ENCODE measurements around the gene AP1S2. TPM values are rescaled to one million over a fixed set of nuclear protein-coding genes. Genes with fewer than 3 reads are reported as not detected.

The AP1S2 gene
- total and polyA plus RNA-seq, 2 of the 8 experiments (the other 6 are each of a cell fraction or from before 2014, with no cell fraction given): 88.2 to 237 TPM

DNA sequence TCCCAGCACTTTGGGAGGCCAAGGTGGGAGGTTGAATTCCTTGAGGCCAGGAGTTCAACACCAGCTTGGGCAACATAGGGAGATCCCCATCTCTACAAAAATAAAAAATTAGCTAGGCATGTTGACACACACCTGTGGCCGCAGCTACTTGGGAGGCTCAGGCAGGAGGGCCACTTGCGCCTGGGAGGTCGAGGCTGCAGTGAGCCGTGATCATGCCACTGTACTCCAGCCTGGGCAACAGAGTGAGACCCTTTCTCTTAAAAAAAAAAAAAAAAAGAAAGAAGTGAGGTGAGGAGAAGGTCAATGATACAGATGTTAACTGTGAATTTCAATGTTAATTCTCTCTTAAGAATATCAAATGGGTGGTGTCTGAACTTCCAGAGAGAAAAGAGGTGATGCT is 15.1 kb upstream of the AP1S2 start:
- Histone ChIP-seq H2BK15ac (ENCODE audit: low read length) (no peak overlapping the region), H3K36me3 (ENCODE audit: control insufficient read depth in 2 of 4, insufficient read depth in 4 of 4, low read length in 3 of 4) (no peaks in the 10 kb centered on the region), H4K8ac (ENCODE audit: extremely low read depth, insufficient read depth, low read length) (no peak overlapping the region), H3K23ac (ENCODE audit: insufficient read length) (no peak overlapping the region), H3K56ac (replicated peaks; ENCODE audit: insufficient read length, low read depth, low read length) (no peak overlapping the region), H4K91ac (replicated peaks; ENCODE audit: insufficient read length, low read length) (no peak overlapping the region), H3K79me1 (ENCODE audit: low read depth, low read length) (no peaks in the 10 kb centered on the region), H2AFZ (ENCODE audit: low read length) (no peak overlapping the region), H3K27me3 (replicated peaks in 1 of 4; ENCODE audit: control insufficient read depth in 3 of 4, extremely low read depth in 1 of 4, insufficient read depth in 3 of 4, low read length in 3 of 4) (no peaks in the 10 kb centered on the region), H3K14ac (ENCODE audit: insufficient read length) (no peak overlapping the region), H2BK120ac (replicated peaks; ENCODE audit: low read depth, low read length) (no peak overlapping the region), H2BK12ac (ENCODE audit: low read depth, low read length) (no peak overlapping the region), H2BK5ac (ENCODE audit: low read depth, low read length) (no peak overlapping the region), H3K4ac (replicated peaks; ENCODE audit: insufficient read length, low read depth, low read length) (no peak overlapping the region), H3K27ac (ENCODE audit: low read depth, low read length) (no peak overlapping the region), H3K4me1 (replicated peaks in 1 of 4; ENCODE audit: control insufficient read depth in 3 of 4, insufficient read depth in 4 of 4, low read length in 3 of 4) (no peaks in the 10 kb centered on the region; a peak in 1 of 7 replicates), H3K23me2 (ENCODE audit: low read depth, low read length) (no peaks in the 10 kb centered on the region; the same call in 1 of the 2 replicates), H2BK20ac (ENCODE audit: low read length) (no peak overlapping the region), H2AK5ac (ENCODE audit: low read depth, low read length) (no peak overlapping the region), H4K20me1 (replicated peaks in 1 of 2; ENCODE audit: control insufficient read depth in 1 of 2, insufficient read depth in 2 of 2, low read length in 2 of 2) (no peaks in the 10 kb centered on the region), H3K79me2 (ENCODE audit: control insufficient read depth in 1 of 2, insufficient read depth in 2 of 2, low read length in 2 of 2) (no peaks in the 10 kb centered on the region), H4K5ac (ENCODE audit: insufficient read length, low read depth, low read length) (no peak overlapping the region), H3K18ac (ENCODE audit: extremely low read depth, low read length) (no peak overlapping the region), H3K4me2 (ENCODE audit: insufficient read depth in 1 of 2, low read depth in 2 of 2, low read length in 2 of 2) (no peak overlapping the region), H3K4me3 (ENCODE audit: extremely low read depth in 1 of 4, insufficient read depth in 2 of 4, low read depth in 3 of 4, low read length in 4 of 4) (no peak overlapping the region), H3K9me3 (ENCODE audit: insufficient read depth in 2 of 2, low read depth in 1 of 2, low read length in 1 of 2) (no peaks in the 10 kb centered on the region), H3K9ac (replicated peaks in 1 of 4; ENCODE audit: extremely low read depth in 1 of 4, low read depth in 3 of 4, low read length in 3 of 4) (no peak overlapping the region)
- TF ChIP-seq HDAC2 (IDR thresholded peaks at IDR 0.05; ENCODE audit: borderline replicate concordance in 1 of 2, low read depth in 2 of 2, low read length in 2 of 2): no peak
- no peak for TF ChIP-seq MAFK (IDR thresholded peaks at IDR 0.05; ENCODE audit: low read depth, low read length)
- no peak for TF ChIP-seq GTF2F1 (IDR thresholded peaks at IDR 0.05; ENCODE audit: borderline replicate concordance, low read depth, low read length)
- TF ChIP-seq SAP30 (IDR thresholded peaks at IDR 0.05; ENCODE audit: insufficient read depth, insufficient replicate concordance, low read length): no peak
- CTCF ChIA-PET (ENCODE audit: partially characterized antibody): no interaction called here
- DNase-seq (ENCODE audit: low read depth in 1 of 2, low spot score in 2 of 2) (no peak), FAIRE-seq (no peak)
- 92% methylated on average over 4 of the region's 4 CpGs; no CpG with 5 or more reads in 1 of the 2 experiments for WGBS, 2 experiments (ENCODE audit: extremely low coverage in 1 of 2, insufficient coverage in 1 of 2, insufficient read length in 1 of 2, insufficient replicate concordance in 2 of 2, low coverage in 1 of 2, low lambda C conversion rate in 2 of 2, missing lambda C conversion rate in 1 of 2)
- POLR2A ChIA-PET (ENCODE audit: partially characterized antibody): no interaction called here
